Activated CD4-positive, alpha-beta T cell treated with anti-CD3 and anti-CD28 coated beads, Interleukin-2, amount 10 ng/mL, durations not matched to agents 24 days and 14 days (primary cell): ENCODE results near the gene CYP20A1. TPM values are rescaled to one million over a fixed set of nuclear protein-coding genes. Genes with fewer than 3 reads are reported as not detected.
"Not testable (repeated sequence)": the region's sequence is repeated elsewhere in the genome, so short reads cannot be mapped to it uniquely, and the experiment has no call there.

ENCODE experiments used
- DNase-seq: peaks from one replicate; pipeline ENCODE4 v3.0.0; 2022
- H3K27ac Mint-ChIP-seq: one replicate; pipeline ENCODE4 v1.8.0; 2022; ENCODE audit warnings: mild to moderate bottlenecking, mixed read lengths
- H3K27me3 Mint-ChIP-seq: one replicate; pipeline ENCODE4 v1.8.0; 2022; ENCODE audit warnings: mixed read lengths
- H3K36me3 Mint-ChIP-seq: one replicate; pipeline ENCODE4 v1.8.0; 2022; ENCODE audit warnings: low read depth, mild to moderate bottlenecking, mixed read lengths
- H3K4me1 Mint-ChIP-seq: one replicate; pipeline ENCODE4 v1.8.0; 2021; ENCODE audit warnings: mixed read lengths
- H3K4me3 Mint-ChIP-seq: one replicate; pipeline ENCODE4 v1.8.0; 2022; ENCODE audit warnings: mild to moderate bottlenecking, moderate library complexity, mixed read lengths
- H3K9me3 Mint-ChIP-seq: one replicate; pipeline ENCODE4 v1.8.0; 2021; ENCODE audit warnings: mixed read lengths
- intact Hi-C: fragments of 100-400 bp; cut with micrococcal nuclease; formaldehyde crosslinking; loops from one replicate; pipeline ENCODE4 v1.15.1; 2023
- total RNA-seq: library from RNA; stranded (reverse); gene quantifications from 2 replicates; pipeline ENCODE4 v1.2.3, GENCODE V29; 2022

The CYP20A1 gene
- total RNA-seq, 1 donor from 2014 or later, result 21.6 TPM

GRCh38 chr2:203242518-203242917 is 3.7 kb downstream of the CYP20A1 start:
- H3K27me3 Mint-ChIP-seq, result no peaks in the 10 kb centered on the region
- H3K4me3 Mint-ChIP-seq, result no peak overlapping the region

GRCh38 chr2:203246646-203247045 is 7.8 kb downstream of the CYP20A1 start:
- Mint-ChIP-seq H3K27me3 (no peaks in the 10 kb centered on the region), H3K4me1 (peaks cover 12% of the 10 kb centered on the region), H3K36me3 (peaks cover 40% of the 10 kb centered on the region), H3K27ac (no peak overlapping the region), H3K4me3 (no peak overlapping the region), H3K9me3 (no peaks in the 10 kb centered on the region)
- DNase-seq, result no peak
- intact Hi-C loops, result no loop called here

More at GRCh38 chr2:203242518-203242917, 3.7 kb downstream of the CYP20A1 start:
- intact Hi-C loops, result no loop called here
- H3K9me3 Mint-ChIP-seq, result no peaks in the 10 kb centered on the region
- H3K4me1 Mint-ChIP-seq, result peaks cover 31% of the 10 kb centered on the region
- H3K27ac Mint-ChIP-seq, result peak overlapping the region; percentile 1
- peaks cover 46% of the 10 kb centered on the region for H3K36me3 Mint-ChIP-seq
- no peak for DNase-seq

- Mint-ChIP-seq H3K4me1 (no peaks in the 10 kb centered on the region), H3K36me3 (peaks cover 42% of the 10 kb centered on the region), H3K27ac (no peak overlapping the region), H3K27me3 (no peaks in the 10 kb centered on the region), H3K4me3 (no peak overlapping the region), H3K9me3 (no peaks in the 10 kb centered on the region)
- DNase-seq, result no peak
- intact Hi-C loops, result no loop called here
Observed at GRCh38 chr2:203252818-203253217, 14.0 kb downstream of the CYP20A1 start.

GRCh38 chr2:203253422-203254095 is 14.7 kb downstream of the CYP20A1 start:
- intact Hi-C loops, H3K27ac Mint-ChIP-seq, DNase-seq, H3K9me3 Mint-ChIP-seq, H3K4me3 Mint-ChIP-seq, H3K4me1 Mint-ChIP-seq, H3K27me3 Mint-ChIP-seq: not testable (repeated sequence)
- H3K36me3 Mint-ChIP-seq, result peaks cover 45% of the 10 kb centered on the region

GRCh38 chr2:203261326-203262159 is 22.7 kb downstream of the CYP20A1 start:
- H3K9me3 Mint-ChIP-seq, result no peaks in the 10 kb centered on the region
- H3K4me3 Mint-ChIP-seq, result no peak overlapping the region
- H3K27me3 Mint-ChIP-seq, result no peaks in the 10 kb centered on the region
- intact Hi-C loops, result no loop called here
- DNase-seq, result no peak
- H3K36me3 Mint-ChIP-seq, result peaks cover 33% of the 10 kb centered on the region
- H3K4me1 Mint-ChIP-seq, result peaks cover 5% of the 10 kb centered on the region
- H3K27ac Mint-ChIP-seq, result no peak overlapping the region

GRCh38 chr2:203279288-203279687 is 40.5 kb downstream of the CYP20A1 start:
- H3K9me3 Mint-ChIP-seq, result no peaks in the 10 kb centered on the region
- H3K27ac Mint-ChIP-seq, result no peak overlapping the region
- H3K27me3 Mint-ChIP-seq, result no peaks in the 10 kb centered on the region
- DNase-seq, result no peak
- no peak overlapping the region for H3K4me3 Mint-ChIP-seq
- intact Hi-C loops, result no loop called here
- H3K4me1 Mint-ChIP-seq, result no peaks in the 10 kb centered on the region
- peaks cover 39% of the 10 kb centered on the region for H3K36me3 Mint-ChIP-seq

- intact Hi-C loops, result no loop called here
- Mint-ChIP-seq H3K4me3 (no peak overlapping the region), H3K9me3 (no peaks in the 10 kb centered on the region), H3K4me1 (no peaks in the 10 kb centered on the region), H3K27ac (no peak overlapping the region), H3K27me3 (no peaks in the 10 kb centered on the region), H3K36me3 (peaks cover 43% of the 10 kb centered on the region)
- no peak for DNase-seq
Observed at GRCh38 chr2:203280428-203281064, 41.7 kb downstream of the CYP20A1 start.

GRCh38 chr2:203282101-203282500 is 43.3 kb downstream of the CYP20A1 start:
- H3K27me3 Mint-ChIP-seq, result no peaks in the 10 kb centered on the region
- H3K4me3 Mint-ChIP-seq, result no peak overlapping the region
- no peak overlapping the region for H3K27ac Mint-ChIP-seq
- no peak for DNase-seq
- no peaks in the 10 kb centered on the region for H3K9me3 Mint-ChIP-seq
- peaks cover 41% of the 10 kb centered on the region for H3K36me3 Mint-ChIP-seq
- intact Hi-C loops, result no loop called here
- peaks cover 3% of the 10 kb centered on the region for H3K4me1 Mint-ChIP-seq

- Mint-ChIP-seq H3K9me3 (no peaks in the 10 kb centered on the region), H3K27me3 (no peaks in the 10 kb centered on the region), H3K4me1 (peaks cover 3% of the 10 kb centered on the region), H3K36me3 (peaks cover 25% of the 10 kb centered on the region), H3K27ac (no peak overlapping the region), H3K4me3 (no peak overlapping the region)
- no peak for DNase-seq
- intact Hi-C loops, result no loop called here
Observed at GRCh38 chr2:203286532-203286931, 47.7 kb downstream of the CYP20A1 start.

- no peak overlapping the region for H3K27ac Mint-ChIP-seq
- peaks cover 2% of the 10 kb centered on the region for H3K4me1 Mint-ChIP-seq
- intact Hi-C loops, result no loop called here
- H3K36me3 Mint-ChIP-seq, result peaks cover 15% of the 10 kb centered on the region
- no peaks in the 10 kb centered on the region for H3K9me3 Mint-ChIP-seq
- no peak for DNase-seq
- no peak overlapping the region for H3K4me3 Mint-ChIP-seq
- H3K27me3 Mint-ChIP-seq, result no peaks in the 10 kb centered on the region
Observed at GRCh38 chr2:203301667-203302066, 62.8 kb downstream of the CYP20A1 start.

GRCh38 chr2:203302586-203302985 is 63.8 kb downstream of the CYP20A1 start:
- H3K27ac Mint-ChIP-seq, result not testable (repeated sequence)

GRCh38 chr2:203310688-203311436 is 72.0 kb downstream of the CYP20A1 start:
- H3K9me3 Mint-ChIP-seq, result no peaks in the 10 kb centered on the region
- no peak overlapping the region for H3K27ac Mint-ChIP-seq
- no peak for DNase-seq
- H3K4me3 Mint-ChIP-seq, result no peak overlapping the region
- intact Hi-C loops, result no loop called here
- no peaks in the 10 kb centered on the region for H3K4me1 Mint-ChIP-seq
- peaks cover 21% of the 10 kb centered on the region for H3K36me3 Mint-ChIP-seq
- H3K27me3 Mint-ChIP-seq, result no peaks in the 10 kb centered on the region

More at GRCh38 chr2:203302586-203302985, 63.8 kb downstream of the CYP20A1 start:
- H3K4me3 Mint-ChIP-seq, intact Hi-C loops, H3K4me1 Mint-ChIP-seq, DNase-seq, H3K9me3 Mint-ChIP-seq, H3K27me3 Mint-ChIP-seq: not testable (repeated sequence)
- peaks cover 17% of the 10 kb centered on the region for H3K36me3 Mint-ChIP-seq

- intact Hi-C loops, result loop anchor here (10.0 kb wide), 1 partner anchor 488 kb away; no protein-coding TSS in a partner anchor
- no peak for DNase-seq
- Mint-ChIP-seq H3K4me1 (peaks cover 19% of the 10 kb centered on the region), H3K4me3 (no peak overlapping the region), H3K9me3 (no peaks in the 10 kb centered on the region), H3K27ac (no peak overlapping the region), H3K27me3 (peaks cover 2% of the 10 kb centered on the region), H3K36me3 (peaks cover 2% of the 10 kb centered on the region)
Observed at GRCh38 chr2:203326356-203326755, 87.5 kb downstream of the CYP20A1 start.
